Keratinocyte (primary cell): Measurements from ENCODE around the gene CCDC146. TPM values are rescaled to one million over a fixed set of nuclear protein-coding genes. Genes with fewer than 3 reads are reported as not detected.

Source experiments
- DNase-seq: peaks from one replicate; pipeline ENCODE4 v3.0.0-alpha.2; 2011; ENCODE audit warnings: low read depth, missing footprints, low spot score
- FAIRE-seq: peaks from 2 replicates; lab custom pipeline; 2011; peaks lifted over from hg19 to GRCh38; lab: Jason Lieb, UNC
- H2AFZ ChIP-seq: 2 replicates; pipeline ENCODE4 v1.6.0; 2012; ENCODE audit warnings: low read length, control low read depth, inconsistent platforms; ENCODE audit not compliant: control insufficient read depth
- H3K27ac ChIP-seq: 2 replicates; pipeline ENCODE4 v1.5.1; 2011; ENCODE audit warnings: low read length; ENCODE audit not compliant: control insufficient read depth, insufficient read depth
- H3K27me3 ChIP-seq: 3 replicates; pipeline ENCODE4 v1.6.0; 2011; ENCODE audit warnings: low read length; ENCODE audit not compliant: control insufficient read depth, insufficient read depth; ENCODE audit errors: extremely low read depth
- H3K36me3 ChIP-seq, 2 experiments: 2 replicates in 1 of 2; 3 replicates in 1 of 2; pipeline ENCODE4 v1.5.1; 2011; ENCODE audit warnings: low read length in 2 of 2, mild to moderate bottlenecking in 1 of 2; ENCODE audit not compliant: control insufficient read depth in 2 of 2, insufficient read depth in 2 of 2; ENCODE audit errors: extremely low read depth in 1 of 2
- H3K4me1 ChIP-seq: 3 replicates; pipeline ENCODE4 v1.5.1; 2011; ENCODE audit warnings: low read length; ENCODE audit not compliant: control insufficient read depth, insufficient read depth; ENCODE audit errors: extremely low read depth
- H3K4me2 ChIP-seq: 3 replicates; pipeline ENCODE4 v1.6.0; 2011; ENCODE audit warnings: low read depth, low read length; ENCODE audit not compliant: control insufficient read depth, insufficient read depth; ENCODE audit errors: extremely low read depth
- H3K4me3 ChIP-seq, 3 experiments: fragments of 200-600 bp in 1 of 3; sonication (generic) in 1 of 3; 2 replicates in 2 of 3; 3 replicates in 1 of 3; pipeline ENCODE4 v1.5.1; 2011 to 2016; ENCODE audit warnings: low read length in 3 of 3, mild to moderate bottlenecking in 3 of 3, control low read depth in 2 of 3, inconsistent platforms in 1 of 3, low read depth in 1 of 3, mixed read lengths in 1 of 3, mixed run types in 1 of 3, moderate library complexity in 1 of 3; ENCODE audit not compliant: control insufficient read depth in 2 of 3, insufficient read depth in 2 of 3; ENCODE audit errors: extremely low read depth in 1 of 3
- H3K79me2 ChIP-seq: 2 replicates; pipeline ENCODE4 v1.6.0; 2012; ENCODE audit warnings: low read length; ENCODE audit not compliant: control insufficient read depth, insufficient read depth
- H3K9ac ChIP-seq: 3 replicates; pipeline ENCODE4 v1.6.0; 2011; ENCODE audit warnings: low read length; ENCODE audit not compliant: control insufficient read depth, insufficient read depth; ENCODE audit errors: extremely low read depth
- H3K9me1 ChIP-seq: 3 replicates; pipeline ENCODE4 v1.6.0; 2011; ENCODE audit warnings: low read length; ENCODE audit not compliant: control insufficient read depth, insufficient read depth; ENCODE audit errors: extremely low read depth
- H3K9me3 ChIP-seq: 2 replicates; pipeline ENCODE4 v1.5.1; 2012; ENCODE audit warnings: low read depth, low read length; ENCODE audit not compliant: control insufficient read depth
- H4K20me1 ChIP-seq: 3 replicates; pipeline ENCODE4 v1.6.0; 2011; ENCODE audit warnings: low read length; ENCODE audit not compliant: control insufficient read depth, insufficient read depth; ENCODE audit errors: extremely low read depth
- EZH2 ChIP-seq: IDR thresholded peaks from one replicate; pipeline ENCODE4 v1.6.1; 2012; ENCODE audit warnings: inconsistent platforms, mild to moderate bottlenecking, low read length, moderate library complexity
- dilution Hi-C: fragments of 300-500 bp; cut with MboI; formaldehyde crosslinking; loops from one replicate; pipeline ENCODE4 v1.7.0; 2020; ENCODE audit warnings: low sequenced_read_pairs; ENCODE audit not compliant: extremely low pct_ligation_motif_present
- polyA plus RNA-seq, 5 experiments: library from polyadenylated mRNA; depleted of rRNA in 3 of 5; stranded (reverse) in 3 of 5; stranded (forward) in 1 of 5; unstranded in 1 of 5; fragments of >200 nt; gene quantifications; 1 replicate in 1 of 5; 2 replicates in 3 of 5; 3 replicates in 1 of 5; pipeline versions ENCODE4 v1.2.1 to v1.2.3, GENCODE V29; 2011 to 2012; ENCODE audit warnings: missing spikeins in 2 of 5, low read depth in 1 of 5, low replicate concordance in 1 of 5
- TF ChIP-seq, protein P1 (sequence below), 3 experiments: IDR thresholded peaks in 1 of 3; conservative IDR thresholded peaks in 1 of 3; optimal IDR thresholded peaks in 1 of 3; 2 replicates in 2 of 3; 3 replicates in 1 of 3; pipeline versions ENCODE3 to v1.5.1; 2011; ENCODE audit warnings: low read length in 3 of 3, mild to moderate bottlenecking in 3 of 3, moderate library complexity in 2 of 3, control low read depth in 1 of 3, inconsistent platforms in 1 of 3; ENCODE audit not compliant: insufficient read depth in 2 of 3; ENCODE audit errors: extremely low read depth in 1 of 3

The CCDC146 gene
- polyA plus RNA-seq, 1 donor (not counting 4 experiments of a cell fraction or from before 2014, with no cell fraction given), result 5.7 TPM

DNA sequence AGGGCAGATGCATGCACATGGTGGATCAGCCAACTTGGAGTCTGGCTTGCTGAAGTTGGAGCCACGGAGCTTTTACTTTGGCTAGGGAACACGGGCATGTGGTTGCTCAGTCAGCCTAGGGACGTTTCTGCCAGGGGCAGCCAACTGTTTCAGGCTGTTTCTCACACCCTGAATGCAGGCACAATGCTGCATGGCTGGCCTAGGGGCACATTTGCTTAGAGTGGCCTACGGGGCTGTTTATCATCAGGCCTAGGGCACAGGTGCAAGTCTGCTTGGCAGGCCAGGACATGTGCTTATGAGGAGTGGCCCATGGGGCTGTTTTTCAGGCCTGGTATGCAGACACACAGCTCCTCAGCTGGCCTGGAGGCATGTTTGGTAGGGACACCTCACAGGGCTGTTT is 186.4 kb downstream of the CCDC146 start:
- Histone ChIP-seq H3K27me3 (no peaks in the 10 kb centered on the region), H3K9ac (peak overlapping the region; percentile 66), H3K27ac (peak overlapping the region; percentile 87), H3K4me2 (peak overlapping the region; percentile 62), H3K9me3 (no peaks in the 10 kb centered on the region), H4K20me1 (no peaks in the 10 kb centered on the region), H3K79me2 (no peaks in the 10 kb centered on the region), H3K4me3 (peak overlapping the region in 2 of 3 experiments; percentile 16 to 28), H3K9me1 (no peaks in the 10 kb centered on the region), H2AFZ (peak overlapping the region; percentile 35), H3K36me3 (no peaks in the 10 kb centered on the region), H3K4me1 (peaks cover 29% of the 10 kb centered on the region)
- no peak for TF ChIP-seq EZH2
- TF ChIP-seq, protein P1, sequence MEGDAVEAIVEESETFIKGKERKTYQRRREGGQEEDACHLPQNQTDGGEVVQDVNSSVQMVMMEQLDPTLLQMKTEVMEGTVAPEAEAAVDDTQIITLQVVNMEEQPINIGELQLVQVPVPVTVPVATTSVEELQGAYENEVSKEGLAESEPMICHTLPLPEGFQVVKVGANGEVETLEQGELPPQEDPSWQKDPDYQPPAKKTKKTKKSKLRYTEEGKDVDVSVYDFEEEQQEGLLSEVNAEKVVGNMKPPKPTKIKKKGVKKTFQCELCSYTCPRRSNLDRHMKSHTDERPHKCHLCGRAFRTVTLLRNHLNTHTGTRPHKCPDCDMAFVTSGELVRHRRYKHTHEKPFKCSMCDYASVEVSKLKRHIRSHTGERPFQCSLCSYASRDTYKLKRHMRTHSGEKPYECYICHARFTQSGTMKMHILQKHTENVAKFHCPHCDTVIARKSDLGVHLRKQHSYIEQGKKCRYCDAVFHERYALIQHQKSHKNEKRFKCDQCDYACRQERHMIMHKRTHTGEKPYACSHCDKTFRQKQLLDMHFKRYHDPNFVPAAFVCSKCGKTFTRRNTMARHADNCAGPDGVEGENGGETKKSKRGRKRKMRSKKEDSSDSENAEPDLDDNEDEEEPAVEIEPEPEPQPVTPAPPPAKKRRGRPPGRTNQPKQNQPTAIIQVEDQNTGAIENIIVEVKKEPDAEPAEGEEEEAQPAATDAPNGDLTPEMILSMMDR (optimal IDR thresholded peaks at IDR 0.05 in 1 of 3, IDR thresholded peaks at IDR 0.05 in 1 of 3, conservative IDR thresholded peaks at IDR 0.05 in 1 of 3; ENCODE audit: extremely low read depth in 1 of 3, insufficient read depth in 2 of 3, low read length in 3 of 3), result no peak
- FAIRE-seq (peak; percentile 90), DNase-seq (peak; percentile 93)
- dilution Hi-C loops, result no loop called here

DNA sequence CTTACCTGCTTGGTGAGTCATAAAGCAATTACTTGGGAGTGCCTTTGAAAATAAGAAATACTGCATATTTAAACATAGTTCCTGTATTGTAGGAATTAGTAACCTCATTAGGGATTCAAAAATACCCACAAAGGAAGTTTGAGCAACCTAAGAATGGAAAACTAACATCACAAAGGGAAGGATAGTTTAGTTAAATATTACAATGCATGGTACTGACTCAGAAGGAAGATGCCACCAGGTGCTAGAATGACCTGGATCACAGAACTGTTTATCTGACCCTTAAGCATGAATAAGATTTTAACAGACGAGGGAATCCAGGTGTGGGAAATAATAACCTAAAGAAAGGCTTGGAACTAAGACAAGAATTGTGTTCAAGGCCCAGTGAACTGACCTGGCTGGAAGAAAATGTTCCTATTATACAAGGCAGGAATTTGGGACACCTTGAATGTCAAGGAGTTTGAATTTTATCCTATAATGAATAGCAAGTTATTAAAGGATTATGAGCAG is 187.4 kb downstream of the CCDC146 start:
- no peak overlapping the region for H2AFZ ChIP-seq
- no peak overlapping the region for H3K4me2 ChIP-seq
- peak; percentile 88 for FAIRE-seq
- peak overlapping the region; percentile 87 for H3K27ac ChIP-seq
- H3K79me2 ChIP-seq, result no peaks in the 10 kb centered on the region
- no peak for DNase-seq
- no peaks in the 10 kb centered on the region for H4K20me1 ChIP-seq
- H3K27me3 ChIP-seq, result no peaks in the 10 kb centered on the region
- no peaks in the 10 kb centered on the region for H3K9me1 ChIP-seq
- H3K4me1 ChIP-seq, result peaks cover 29% of the 10 kb centered on the region
- H3K9me3 ChIP-seq, result no peaks in the 10 kb centered on the region
- H3K9ac ChIP-seq, result no peak overlapping the region
- TF ChIP-seq, protein P1 (optimal IDR thresholded peaks at IDR 0.05 in 1 of 3, IDR thresholded peaks at IDR 0.05 in 1 of 3, conservative IDR thresholded peaks at IDR 0.05 in 1 of 3; ENCODE audit: extremely low read depth in 1 of 3, insufficient read depth in 2 of 3, low read length in 3 of 3), result no peak
- TF ChIP-seq EZH2, result no peak
- H3K4me3 ChIP-seq, result no peak overlapping the region
- H3K36me3 ChIP-seq, result no peaks in the 10 kb centered on the region
- dilution Hi-C loops, result no loop called here
